Heart left ventricle (tissue), 13 donors: ENCODE results near the gene IL33.

ENCODE experiments used
- CTCF ChIP-seq, 12 donors: fragments of 200-600 bp; sonication (generic) in 4 of 12; IDR thresholded peaks; one replicate each; pipeline versions ENCODE4 v1.5.0 to v1.8.0; 2018 to 2022; ENCODE audit warnings: antibody characterized with exemption in 12 of 12, mild to moderate bottlenecking in 5 of 12
- POLR2A ChIP-seq, 2 donors: fragments of 450-650 bp; IDR thresholded peaks; one replicate each; pipeline ENCODE4 v1.6.1; 2017; ENCODE audit warnings: antibody characterized with exemption in 2 of 2, mild to moderate bottlenecking in 2 of 2, moderate library complexity in 2 of 2
- donor health status: ischemic (EF 13 %, LVEDD 7.1; RV severe dilation, severe dysfunction).
- donor health status: DM: no; HTN: yes; CAD: no.
- donor health status: DM: no; HTN: no; CAD: no.
- donor health status: ischemic (EF 25% LVEDD 6.9; RV normal size, moderate dysfunction).
- donor health status: ischemic (EF 25% LVEDD 5.7; RV mildly dilated, moderate dysfunction).
- donor health status: ischemic (EF 35%, LVEDD 5.7; RV mildly dilated, moderate dysfunction).
- donor health status: nonischemic (EF 11% LVEDD 7.7; RV severe dilation, severe dysfunction).
- donor health status: DM: yes; HTN: yes; CAD: no.
- donor health status: PGD.
- donor health status: ischemic (EF 29% LVEDD 5.4; RV normal size, mild dysfunction).
- donor health status: nonischemic (EF 23%, LVEDD 6.1; RV moderate dilation, normal function).

- TF ChIP-seq CTCF (IDR thresholded peaks at IDR 0.05) (no peak), POLR2A (IDR thresholded peaks at IDR 0.05) (no peak)
Observed at GRCh38 chr9:6209966-6210365, 5.6 kb upstream of the IL33 start.
